Astrocyte (in vitro differentiated cells and primary cell): Measurements from ENCODE around the gene JPH3. TPM values are rescaled to one million over a fixed set of nuclear protein-coding genes. Genes with fewer than 3 reads are reported as not detected.
"Not testable (repeated sequence)": the region's sequence is repeated elsewhere in the genome, so short reads cannot be mapped to it uniquely, and the experiment has no call there.

Experiments used
- DNase-seq: peaks from one replicate; pipeline ENCODE4 v3.0.0-alpha.2; 2010; ENCODE audit warnings: low read depth
- FAIRE-seq: peaks from 2 replicates; lab custom pipeline; 2011; peaks lifted over from hg19 to GRCh38; lab: Jason Lieb, UNC
- H2AFZ ChIP-seq: 2 replicates; pipeline ENCODE4 v1.6.0; 2012; ENCODE audit warnings: low read depth, low read length, inconsistent platforms
- H3K27ac ChIP-seq: 2 replicates; pipeline ENCODE4 v1.5.1; 2011; ENCODE audit warnings: low read depth, low read length, inconsistent platforms
- H3K27me3 ChIP-seq: 2 replicates; pipeline ENCODE4 v1.6.0; 2011; ENCODE audit warnings: low read length, inconsistent platforms; ENCODE audit not compliant: insufficient read depth
- H3K36me3 ChIP-seq: 2 replicates; pipeline ENCODE4 v1.5.1; 2011; ENCODE audit warnings: low read length, inconsistent platforms; ENCODE audit not compliant: insufficient read depth
- H3K4me1 ChIP-seq: 2 replicates; pipeline ENCODE4 v1.5.1; 2011; ENCODE audit warnings: low read length, inconsistent platforms; ENCODE audit not compliant: insufficient read depth
- H3K4me2 ChIP-seq: 2 replicates; pipeline ENCODE4 v1.6.0; 2012; ENCODE audit warnings: low read length, inconsistent platforms
- H3K4me3 ChIP-seq: 2 replicates; pipeline ENCODE4 v1.5.1; 2011; ENCODE audit warnings: low read depth, mild to moderate bottlenecking, low read length, inconsistent platforms; ENCODE audit not compliant: insufficient read depth
- H3K79me2 ChIP-seq: 2 replicates; pipeline ENCODE4 v1.6.0; 2012; ENCODE audit warnings: mild to moderate bottlenecking, low read length, inconsistent platforms; ENCODE audit not compliant: insufficient read depth
- H3K9ac ChIP-seq: 2 replicates; pipeline ENCODE4 v1.6.0; 2012; ENCODE audit warnings: mild to moderate bottlenecking, low read length, inconsistent platforms
- H3K9me3 ChIP-seq: 2 replicates; pipeline ENCODE4 v1.5.1; 2012; ENCODE audit warnings: low read depth, mild to moderate bottlenecking, low read length, inconsistent platforms; ENCODE audit not compliant: insufficient read depth
- H4K20me1 ChIP-seq: 2 replicates; pipeline ENCODE4 v1.6.0; 2012; ENCODE audit warnings: low read length, inconsistent platforms; ENCODE audit not compliant: insufficient read depth
- H3K27ac Mint-ChIP-seq: one replicate; pipeline ENCODE4 v1.8.0; 2021; ENCODE audit warnings: mild to moderate bottlenecking, mixed read lengths; ENCODE audit not compliant: unreplicated experiment
- H3K27me3 Mint-ChIP-seq: one replicate; pipeline ENCODE4 v1.8.0; 2021; ENCODE audit warnings: low read depth, mixed read lengths; ENCODE audit not compliant: unreplicated experiment
- H3K36me3 Mint-ChIP-seq: one replicate; pipeline ENCODE4 v1.8.0; 2021; ENCODE audit warnings: low read depth, mixed read lengths; ENCODE audit not compliant: unreplicated experiment
- H3K4me1 Mint-ChIP-seq: one replicate; pipeline ENCODE4 v1.8.0; 2021; ENCODE audit warnings: low read depth, mixed read lengths; ENCODE audit not compliant: unreplicated experiment
- H3K4me3 Mint-ChIP-seq: one replicate; pipeline ENCODE4 v1.8.0; 2021; ENCODE audit warnings: mild to moderate bottlenecking, moderate library complexity, mixed read lengths; ENCODE audit not compliant: unreplicated experiment
- H3K9me3 Mint-ChIP-seq: one replicate; pipeline ENCODE4 v1.8.0; 2021; ENCODE audit warnings: mild to moderate bottlenecking, mixed read lengths; ENCODE audit not compliant: unreplicated experiment
- EZH2 ChIP-seq: IDR thresholded peaks from 2 replicates; pipeline ENCODE4 v1.6.1; 2012; ENCODE audit warnings: mild to moderate bottlenecking, low read length, inconsistent platforms; ENCODE audit not compliant: insufficient read depth
- total RNA-seq: library from RNA; stranded (reverse); gene quantifications from 2 replicates; pipeline ENCODE4 v1.2.1, GENCODE V29; 2021
- TF ChIP-seq, protein P1 (sequence below): IDR thresholded peaks from 2 replicates; pipeline ENCODE4 v1.5.1; 2011; ENCODE audit warnings: low read depth, mild to moderate bottlenecking, inconsistent platforms, low read length, moderate library complexity; ENCODE audit not compliant: insufficient read depth

Gene JPH3
- total RNA-seq, 1 donor from 2014 or later, result 8.6 TPM

DNA sequence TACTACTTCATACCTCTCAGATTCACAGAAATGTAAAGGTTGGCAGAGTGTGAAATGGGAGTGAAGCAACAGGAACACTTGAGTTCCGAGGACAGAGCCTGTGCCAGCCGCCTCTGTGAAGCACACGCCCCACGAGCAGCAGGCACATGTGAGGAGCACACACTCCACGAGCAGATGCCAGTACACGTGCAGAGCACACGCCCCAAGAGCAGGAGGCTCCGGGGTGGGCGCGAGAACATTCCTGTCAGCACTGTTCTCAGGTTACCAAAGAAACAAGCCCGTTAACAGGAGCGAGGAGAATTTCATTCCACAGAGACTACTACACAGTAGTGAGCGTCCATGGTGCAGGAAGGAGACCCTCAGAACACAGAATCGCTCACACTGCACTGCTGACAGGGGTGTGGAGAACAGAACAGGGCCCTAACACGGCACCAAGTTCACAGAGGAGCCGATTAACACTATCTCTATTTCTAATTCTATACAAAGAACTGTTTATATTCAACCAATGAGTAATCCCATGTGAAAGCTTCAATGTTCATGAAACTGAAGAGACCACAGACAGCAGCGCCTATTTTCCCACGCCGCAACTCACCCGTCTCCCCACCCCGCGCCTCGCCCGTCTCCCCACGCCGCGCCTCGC lies 123.4 kb downstream of the JPH3 start:
- Histone ChIP-seq H3K9me3 (no peaks in the 10 kb centered on the region), H3K36me3 (no peaks in the 10 kb centered on the region), H3K4me1 (peaks cover 28% of the 10 kb centered on the region), H3K9ac (no peak overlapping the region), H3K4me3 (no peak overlapping the region), H3K4me2 (no peak overlapping the region), H3K27ac (no peak overlapping the region), H3K27me3 (no peaks in the 10 kb centered on the region), H4K20me1 (peaks cover 41% of the 10 kb centered on the region), H2AFZ (no peak overlapping the region), H3K79me2 (peaks cover 5% of the 10 kb centered on the region)
- no peak for FAIRE-seq
- Mint-ChIP-seq H3K27me3 (no peaks in the 10 kb centered on the region), H3K27ac (peak overlapping the region; percentile 80), H3K4me3 (peak overlapping the region; percentile 57), H3K9me3 (no peaks in the 10 kb centered on the region), H3K4me1 (peaks cover 47% of the 10 kb centered on the region), H3K36me3 (peaks cover 46% of the 10 kb centered on the region)
- peak; percentile 74 for DNase-seq
- TF ChIP-seq EZH2, result no peak
- TF ChIP-seq, protein P1, sequence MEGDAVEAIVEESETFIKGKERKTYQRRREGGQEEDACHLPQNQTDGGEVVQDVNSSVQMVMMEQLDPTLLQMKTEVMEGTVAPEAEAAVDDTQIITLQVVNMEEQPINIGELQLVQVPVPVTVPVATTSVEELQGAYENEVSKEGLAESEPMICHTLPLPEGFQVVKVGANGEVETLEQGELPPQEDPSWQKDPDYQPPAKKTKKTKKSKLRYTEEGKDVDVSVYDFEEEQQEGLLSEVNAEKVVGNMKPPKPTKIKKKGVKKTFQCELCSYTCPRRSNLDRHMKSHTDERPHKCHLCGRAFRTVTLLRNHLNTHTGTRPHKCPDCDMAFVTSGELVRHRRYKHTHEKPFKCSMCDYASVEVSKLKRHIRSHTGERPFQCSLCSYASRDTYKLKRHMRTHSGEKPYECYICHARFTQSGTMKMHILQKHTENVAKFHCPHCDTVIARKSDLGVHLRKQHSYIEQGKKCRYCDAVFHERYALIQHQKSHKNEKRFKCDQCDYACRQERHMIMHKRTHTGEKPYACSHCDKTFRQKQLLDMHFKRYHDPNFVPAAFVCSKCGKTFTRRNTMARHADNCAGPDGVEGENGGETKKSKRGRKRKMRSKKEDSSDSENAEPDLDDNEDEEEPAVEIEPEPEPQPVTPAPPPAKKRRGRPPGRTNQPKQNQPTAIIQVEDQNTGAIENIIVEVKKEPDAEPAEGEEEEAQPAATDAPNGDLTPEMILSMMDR, result no peak

DNA sequence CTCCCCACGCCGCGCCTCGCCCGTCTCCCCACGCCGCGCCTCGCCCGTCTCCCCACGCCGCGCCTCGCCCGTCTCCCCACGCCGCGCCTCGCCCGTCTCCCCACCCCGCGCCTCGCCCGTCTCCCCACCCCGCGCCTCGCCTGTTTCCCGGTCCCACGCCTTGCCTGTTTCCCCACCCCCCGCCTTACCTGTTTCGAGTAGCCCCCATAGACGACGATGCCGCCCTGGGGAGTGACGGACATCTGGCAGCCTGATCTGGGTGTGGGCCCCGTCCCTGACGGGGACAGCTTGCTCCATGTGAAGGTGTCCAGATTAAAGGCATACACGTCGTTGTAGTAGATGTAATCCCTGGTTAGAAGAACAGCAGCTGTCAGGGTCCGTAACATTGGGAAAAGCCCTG lies 124.3 kb downstream of the JPH3 start:
- Histone ChIP-seq H3K4me1 (peaks cover 28% of the 10 kb centered on the region), H4K20me1 (peaks cover 39% of the 10 kb centered on the region)
- H3K27me3 ChIP-seq, H3K4me3 ChIP-seq, H3K27me3 Mint-ChIP-seq, H3K4me2 ChIP-seq, H2AFZ ChIP-seq, H3K9me3 ChIP-seq, DNase-seq, H3K27ac Mint-ChIP-seq, H3K27ac ChIP-seq, H3K79me2 ChIP-seq, H3K9ac ChIP-seq, H3K9me3 Mint-ChIP-seq, FAIRE-seq, H3K36me3 ChIP-seq: not testable (repeated sequence)
- Mint-ChIP-seq H3K4me3 (peak overlapping the region; percentile 2), H3K4me1 (peaks cover 47% of the 10 kb centered on the region), H3K36me3 (peaks cover 44% of the 10 kb centered on the region)

DNA sequence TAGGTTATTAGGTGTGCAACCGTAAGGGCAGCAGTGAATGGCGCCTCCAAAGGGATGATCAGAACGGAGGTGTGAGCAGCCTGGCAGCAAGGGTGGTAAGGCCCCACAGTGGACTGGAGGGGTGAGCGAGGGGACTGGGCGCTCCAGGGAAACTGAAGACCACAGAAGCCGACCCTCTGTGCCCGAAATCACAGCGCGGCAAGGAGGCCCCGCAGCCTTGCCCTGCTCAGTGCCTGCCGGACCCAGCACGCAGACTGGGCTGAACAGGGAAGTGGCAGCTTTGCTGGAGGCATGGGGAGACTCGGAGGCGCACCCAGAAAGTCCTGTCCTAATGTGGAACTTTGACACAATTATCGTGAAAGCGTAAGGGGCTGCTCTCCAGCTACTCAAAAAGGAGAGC lies 125.0 kb downstream of the JPH3 start:
- Histone ChIP-seq H3K4me1 (peaks cover 28% of the 10 kb centered on the region), H3K9ac (no peak overlapping the region), H4K20me1 (peaks cover 35% of the 10 kb centered on the region), H3K27me3 (no peaks in the 10 kb centered on the region), H3K9me3 (no peaks in the 10 kb centered on the region), H3K4me3 (no peak overlapping the region), H3K4me2 (no peak overlapping the region), H3K36me3 (no peaks in the 10 kb centered on the region), H3K27ac (peak overlapping the region; percentile 48), H3K79me2 (no peaks in the 10 kb centered on the region), H2AFZ (no peak overlapping the region)
- H3K36me3 Mint-ChIP-seq, result peaks cover 37% of the 10 kb centered on the region
- DNase-seq (no peak), FAIRE-seq (no peak)
- no peak overlapping the region for H3K4me3 Mint-ChIP-seq
- H3K4me1 Mint-ChIP-seq, result peaks cover 43% of the 10 kb centered on the region
- no peaks in the 10 kb centered on the region for H3K27me3 Mint-ChIP-seq
- no peak for TF ChIP-seq EZH2
- no peaks in the 10 kb centered on the region for H3K9me3 Mint-ChIP-seq
- H3K27ac Mint-ChIP-seq, result peak overlapping the region; percentile 53
